H9 (cell line): Measurements from ENCODE around the gene CTU2. TPM values are rescaled to one million over a fixed set of nuclear protein-coding genes. Genes with fewer than 3 reads are reported as not detected.

ENCODE experiments used
- DNase-seq: peaks from one replicate; pipeline ENCODE4 v3.0.0-alpha.2; 2017
- H2AFZ ChIP-seq: one replicate; pipeline ENCODE4 v1.6.1; 2013; ENCODE audit warnings: mild to moderate bottlenecking, low read length, control low read depth, moderate library complexity
- H2AK5ac ChIP-seq: 2 replicates; pipeline ENCODE4 v1.6.1; 2013; ENCODE audit warnings: low read length, control low read depth, mixed read lengths; ENCODE audit not compliant: insufficient read length
- H2BK120ac ChIP-seq: one replicate; pipeline ENCODE4 v1.6.1; 2013; ENCODE audit warnings: low read depth, mild to moderate bottlenecking, low read length, control low read depth, inconsistent platforms; ENCODE audit not compliant: poor library complexity, severe bottlenecking
- H2BK12ac ChIP-seq: 2 replicates; pipeline ENCODE4 v1.6.1; 2013; ENCODE audit warnings: low read length, control low read depth, mixed read lengths, low read depth; ENCODE audit not compliant: insufficient read length
- H2BK15ac ChIP-seq: 2 replicates; pipeline ENCODE4 v1.6.1; 2013; ENCODE audit warnings: low read depth, low read length, control low read depth
- H2BK20ac ChIP-seq: one replicate; pipeline ENCODE4 v1.6.1; 2013; ENCODE audit warnings: low read depth, mild to moderate bottlenecking, low read length, control low read depth, inconsistent platforms; ENCODE audit not compliant: poor library complexity, severe bottlenecking
- H2BK5ac ChIP-seq: 2 replicates; pipeline ENCODE4 v1.6.1; 2013; ENCODE audit warnings: low read length, control low read depth, mixed read lengths; ENCODE audit not compliant: insufficient read length
- H3K14ac ChIP-seq: 2 replicates; pipeline ENCODE4 v1.6.1; 2013; ENCODE audit warnings: low read length, control low read depth; ENCODE audit not compliant: insufficient read depth
- H3K18ac ChIP-seq: 2 replicates; pipeline ENCODE4 v1.6.1; 2013; ENCODE audit warnings: low read depth, mild to moderate bottlenecking, mixed read lengths, low read length, control low read depth; ENCODE audit not compliant: insufficient read length
- H3K23ac ChIP-seq: 2 replicates; pipeline ENCODE4 v1.6.1; 2013; ENCODE audit warnings: low read length, control low read depth, mixed read lengths, low read depth; ENCODE audit not compliant: insufficient read length
- H3K23me2 ChIP-seq: 2 replicates; pipeline ENCODE4 v1.6.1; 2013; ENCODE audit warnings: low read depth, mild to moderate bottlenecking, mixed read lengths, low read length, control low read depth; ENCODE audit not compliant: insufficient read length, poor library complexity, severe bottlenecking
- H3K27ac ChIP-seq: 2 replicates; pipeline ENCODE4 v1.5.1; 2013; ENCODE audit warnings: low read length, control low read depth, mixed read lengths, low read depth; ENCODE audit not compliant: insufficient read length
- H3K27me3 ChIP-seq: 2 replicates; pipeline ENCODE4 v1.6.1; 2013; ENCODE audit warnings: low read length, control low read depth, inconsistent platforms; ENCODE audit not compliant: insufficient read depth
- H3K4ac ChIP-seq: 2 replicates; pipeline ENCODE4 v1.6.1; 2013; ENCODE audit warnings: low read depth, mild to moderate bottlenecking, control low read depth, inconsistent platforms, low read length, moderate library complexity
- H3K4me1 ChIP-seq: 2 replicates; pipeline ENCODE4 v1.6.1; 2013; ENCODE audit warnings: low read length, control low read depth, inconsistent platforms; ENCODE audit not compliant: insufficient read depth
- H3K4me2 ChIP-seq: 2 replicates; pipeline ENCODE4 v1.6.1; 2013; ENCODE audit warnings: low read length, control low read depth, mixed read lengths; ENCODE audit not compliant: insufficient read length, insufficient read depth
- H3K56ac ChIP-seq: 2 replicates; pipeline ENCODE4 v1.6.1; 2013; ENCODE audit warnings: low read depth, mild to moderate bottlenecking, mixed read lengths, low read length, control low read depth; ENCODE audit not compliant: insufficient read length
- H3K79me1 ChIP-seq: 2 replicates; pipeline ENCODE4 v1.6.1; 2013; ENCODE audit warnings: low read depth, mild to moderate bottlenecking, moderate library complexity, low read length, control low read depth, inconsistent platforms; ENCODE audit not compliant: insufficient read depth, poor library complexity, severe bottlenecking
- H3K79me2 ChIP-seq: 2 replicates; pipeline ENCODE4 v1.6.1; 2013; ENCODE audit warnings: low read length, control low read depth, inconsistent platforms; ENCODE audit not compliant: insufficient read depth
- H3K9ac ChIP-seq: 2 replicates; pipeline ENCODE4 v1.6.1; 2013; ENCODE audit warnings: low read length, control low read depth, mixed read lengths; ENCODE audit not compliant: insufficient read length; ENCODE audit errors: extremely low read depth
- H3K9me3 ChIP-seq: one replicate; pipeline ENCODE4 v1.6.1; 2013; ENCODE audit warnings: low read depth, low read length, inconsistent platforms; ENCODE audit not compliant: control insufficient read depth
- H3T11ph ChIP-seq: one replicate; pipeline ENCODE4 v1.6.1; 2013; ENCODE audit warnings: mild to moderate bottlenecking, low read length, control low read depth, inconsistent platforms
- H4K20me1 ChIP-seq: one replicate; pipeline ENCODE4 v1.6.1; 2013; ENCODE audit not compliant: control insufficient read depth, insufficient read length, insufficient read depth
- H4K5ac ChIP-seq: 2 replicates; pipeline ENCODE4 v1.6.1; 2013; ENCODE audit warnings: low read depth, mild to moderate bottlenecking, mixed read lengths, low read length, control low read depth; ENCODE audit not compliant: insufficient read length
- H4K8ac ChIP-seq: replicated peaks from 2 replicates; pipeline ENCODE4 v1.6.1; 2013; ENCODE audit warnings: low read length, control low read depth, mixed read lengths, low read depth; ENCODE audit not compliant: insufficient read length
- H4K91ac ChIP-seq: 2 replicates; pipeline ENCODE4 v1.6.1; 2013; ENCODE audit warnings: low read depth, mild to moderate bottlenecking, moderate library complexity, mixed read lengths, low read length, control low read depth; ENCODE audit not compliant: insufficient read length
- H3K27ac Mint-ChIP-seq, 3 experiments: 2 replicates in 2 of 3; 3 replicates in 1 of 3; pipeline ENCODE4 v1.8.0; 2020 to 2021; ENCODE audit warnings: mixed read lengths in 3 of 3, mild to moderate bottlenecking in 1 of 3, moderate library complexity in 1 of 3
- H3K27me3 Mint-ChIP-seq: 2 replicates; pipeline ENCODE4 v1.8.0; 2021; ENCODE audit warnings: low read depth, mild to moderate bottlenecking, moderate library complexity, mixed read lengths
- H3K36me3 Mint-ChIP-seq, 3 experiments: 2 replicates in 2 of 3; 3 replicates in 1 of 3; pipeline ENCODE4 v1.8.0; 2020 to 2021; ENCODE audit warnings: low read depth in 3 of 3, mixed read lengths in 3 of 3; ENCODE audit not compliant: insufficient read depth in 1 of 3
- H3K4me1 Mint-ChIP-seq, 2 experiments: 2 replicates each; pipeline ENCODE4 v1.8.0; 2020; ENCODE audit warnings: mixed read lengths in 2 of 2
- H3K4me3 Mint-ChIP-seq, 2 experiments: 2 replicates in 1 of 2; 3 replicates in 1 of 2; pipeline ENCODE4 v1.8.0; 2020 to 2021; ENCODE audit warnings: mild to moderate bottlenecking in 2 of 2, mixed read lengths in 2 of 2, moderate library complexity in 1 of 2
- H3K9me3 Mint-ChIP-seq, 2 experiments: 2 replicates in 1 of 2; 3 replicates in 1 of 2; pipeline ENCODE4 v1.8.0; 2020; ENCODE audit warnings: mild to moderate bottlenecking in 2 of 2, mixed read lengths in 2 of 2, moderate library complexity in 1 of 2
- CTCF ChIP-seq: fragments of 200-600 bp; sonication (generic); conservative IDR thresholded peaks from 3 replicates; pipeline ENCODE4 v1.8.0; 2021; ENCODE audit warnings: antibody characterized with exemption, mild to moderate bottlenecking
- WGBS: extraction: QIAGEN DNeasy Blood & Tissue Kit; methylation state at CpG from one replicate; pipeline ENCODE4 v1.1.7; 2013; ENCODE audit warnings: missing lambda C conversion rate, low lambda C conversion rate, mixed read lengths; ENCODE audit not compliant: insufficient read length; ENCODE audit errors: extremely low coverage; 5-methylcytosine and 5-hydroxymethylcytosine counted together
- total RNA-seq: library from RNA; stranded (reverse); gene quantifications from 2 replicates; pipeline ENCODE4 v1.2.1, GENCODE V29; 2021

Gene CTU2
- total RNA-seq, 1 experiment from 2014 or later, result 32.8 TPM

GRCh38 chr16:88705801-88706228 lies 488 bp upstream of the CTU2 start:
- Histone ChIP-seq H3K23ac (no peak overlapping the region), H4K20me1 (no peaks in the 10 kb centered on the region)
- H3K36me3 Mint-ChIP-seq, result peaks cover 0 to 4% (median 2%) of the 10 kb centered on the region in 3 experiments; a peak in 3 of 7 replicates

More at GRCh38 chr16:88705801-88706228, 488 bp upstream of the CTU2 start:
- Histone ChIP-seq H4K8ac (no peak overlapping the region), H4K91ac (no peak overlapping the region), H2BK5ac (no peak overlapping the region), H2AK5ac (no peak overlapping the region), H2BK120ac (no peak overlapping the region), H3K79me2 (peaks cover 3% of the 10 kb centered on the region; the same call in 1 of the 2 replicates), H3K18ac (no peak overlapping the region), H3K56ac (no peak overlapping the region), H3K27me3 (no peaks in the 10 kb centered on the region), H4K5ac (no peak overlapping the region), H2BK12ac (no peak overlapping the region), H3K79me1 (peaks cover 7% of the 10 kb centered on the region), H2AFZ (no peak overlapping the region), H3T11ph (no peak overlapping the region), H2BK20ac (no peak overlapping the region), H3K14ac (no peak overlapping the region), H3K4me1 (peaks cover 4% of the 10 kb centered on the region; the same call in 1 of the 2 replicates), H2BK15ac (no peak overlapping the region), H3K27ac (no peak overlapping the region), H3K9ac (peak overlapping the region; percentile 34), H3K23me2 (peaks cover 6% of the 10 kb centered on the region), H3K4ac (no peak overlapping the region), H3K4me2 (peak overlapping the region; percentile 52), H3K9me3 (no peaks in the 10 kb centered on the region)
- Mint-ChIP-seq H3K27me3 (no peaks in the 10 kb centered on the region), H3K27ac (no peak overlapping the region), H3K9me3 (no peaks in the 10 kb centered on the region; a peak in 1 of 5 replicates), H3K4me1 (peaks cover 16 to 17% of the 10 kb centered on the region in 2 experiments), H3K4me3 (peak overlapping the region; percentile 83 to 89)
- no peak for TF ChIP-seq CTCF
- WGBS, result no CpG with 5 or more reads among the region's 57 CpGs
- DNase-seq, result no peak
